Kidney (tissue), 14 donors: Measurements from ENCODE around the gene FAM171A1. TPM values are rescaled to one million over a fixed set of nuclear protein-coding genes. Genes with fewer than 3 reads are reported as not detected.

Source experiments
- DNase-seq, 5 donors: peaks; one replicate each; pipeline ENCODE4 v3.0.0-alpha.2; 2013 to 2020
- FAIRE-seq: peaks from 2 replicates; lab custom pipeline; 2012; peaks lifted over from hg19 to GRCh38; lab: Jason Lieb, UNC
- H3K27ac ChIP-seq, 2 donors: one replicate each; pipeline ENCODE4 v1.7.0; 2013; ENCODE audit warnings: low read depth in 2 of 2, low read length in 2 of 2, inconsistent platforms in 1 of 2
- H3K27me3 ChIP-seq: one replicate; pipeline ENCODE4 v1.7.1; 2013; ENCODE audit warnings: low read length, inconsistent platforms; ENCODE audit not compliant: control insufficient read depth, insufficient read depth
- H3K36me3 ChIP-seq, 3 donors: one replicate each; pipeline versions ENCODE4 v1.7.0 to v1.7.1; 2013; ENCODE audit warnings: low read length in 3 of 3, control low read depth in 1 of 3, inconsistent platforms in 1 of 3; ENCODE audit not compliant: insufficient read depth in 3 of 3, control insufficient read depth in 2 of 3
- H3K4me1 ChIP-seq, 3 donors: one replicate each; pipeline versions ENCODE4 v1.7.0 to v1.7.1; 2013; ENCODE audit warnings: low read length in 3 of 3, inconsistent platforms in 1 of 3, low read depth in 1 of 3; ENCODE audit not compliant: control insufficient read depth in 2 of 3, insufficient read depth in 2 of 3
- H3K4me3 ChIP-seq, 3 donors: one replicate each; pipeline versions ENCODE4 v1.7.0 to v1.8.1; 2013; ENCODE audit warnings: low read length in 3 of 3, control low read depth in 1 of 3, inconsistent platforms in 1 of 3
- H3K9ac ChIP-seq, 3 donors: one replicate each; pipeline versions ENCODE4 v1.7.0 to v1.7.1; 2013; ENCODE audit warnings: low read length in 3 of 3, control low read depth in 1 of 3, inconsistent platforms in 1 of 3
- H3K9me3 ChIP-seq, 3 donors: one replicate each; pipeline versions ENCODE4 v1.7.0 to v1.7.1; 2013; ENCODE audit warnings: low read length in 3 of 3, control low read depth in 1 of 3, inconsistent platforms in 1 of 3; ENCODE audit not compliant: control insufficient read depth in 2 of 3, insufficient read depth in 1 of 3
- CTCF ChIP-seq: IDR thresholded peaks from 3 replicates; pipeline ENCODE4 v1.5.1; 2012; ENCODE audit warnings: mild to moderate bottlenecking, moderate library complexity, borderline replicate concordance; ENCODE audit not compliant: insufficient read depth; ENCODE audit errors: extremely low read depth
- intact Hi-C: fragments of 100-400 bp; cut with DNase I; formaldehyde crosslinking; loops from one replicate; pipeline ENCODE4 v1.11.1; 2022
- polyA plus RNA-seq: library from polyadenylated mRNA; stranded (reverse); fragments of 350-450 nt; fragmentation: Illumina TruSeq; extraction: RNeasy Lipid Tissue Mini Kit (QIAGEN cat#74804); gene quantifications from one replicate; pipeline ENCODE4 v1.2.3, GENCODE V29; 2014; ENCODE audit warnings: low read depth, low replicate concordance; ENCODE audit not compliant: insufficient read depth
- total RNA-seq: library from RNA; stranded (reverse); fragmentation: NEBNext Ultra II Directional; extraction: Animal tissue kit (Norgen Biotek cat#: 25700); gene quantifications from one replicate; pipeline ENCODE4 v1.2.1, GENCODE V29; 2021
- donor health status: control.
- donor health status: control.
- donor health status: control.
- donor health status: control.
- donor health status: control.
- donor health status: DM: yes; HTN: yes; CAD: no.
- donor health status: Normal renal cell carcinoma (clear cell type).

FAM171A1 gene
- total and polyA plus RNA-seq, 2 donors from 2014 or later: 30.4 to 53.0 TPM

GRCh38 chr10:15314482-15315045, 56.5 kb downstream of the FAM171A1 start:
- Histone ChIP-seq H3K27ac (peak overlapping the region; percentile 36 to 62), H3K4me3 (no peak overlapping the region), H3K27me3 (no peaks in the 10 kb centered on the region), H3K4me1 (peaks cover 0 to 37% (median 11%) of the 10 kb centered on the region in 3 donors), H3K9ac (no peak overlapping the region), H3K36me3 (no peaks in the 10 kb centered on the region), H3K9me3 (no peaks in the 10 kb centered on the region)
- FAIRE-seq (no peak), DNase-seq (no peak)
- no peak for TF ChIP-seq CTCF
- intact Hi-C loops: no loop called here

GRCh38 chr10:15313843-15314242, 57.2 kb downstream of the FAM171A1 start:
- Histone ChIP-seq H3K4me3 (peak overlapping the region in 1 of 3 donors; percentile 6), H3K27ac (peak overlapping the region; percentile 36 to 62), H3K9me3 (no peaks in the 10 kb centered on the region), H3K4me1 (peaks cover 0 to 37% (median 11%) of the 10 kb centered on the region in 3 donors), H3K27me3 (no peaks in the 10 kb centered on the region), H3K9ac (peak overlapping the region in 1 of 3 donors; percentile 37), H3K36me3 (no peaks in the 10 kb centered on the region)
- DNase-seq: peak in 1 of 5 donors; percentile 50
- no peak for FAIRE-seq
- no peak for TF ChIP-seq CTCF
- intact Hi-C loops: no loop called here

DNA sequence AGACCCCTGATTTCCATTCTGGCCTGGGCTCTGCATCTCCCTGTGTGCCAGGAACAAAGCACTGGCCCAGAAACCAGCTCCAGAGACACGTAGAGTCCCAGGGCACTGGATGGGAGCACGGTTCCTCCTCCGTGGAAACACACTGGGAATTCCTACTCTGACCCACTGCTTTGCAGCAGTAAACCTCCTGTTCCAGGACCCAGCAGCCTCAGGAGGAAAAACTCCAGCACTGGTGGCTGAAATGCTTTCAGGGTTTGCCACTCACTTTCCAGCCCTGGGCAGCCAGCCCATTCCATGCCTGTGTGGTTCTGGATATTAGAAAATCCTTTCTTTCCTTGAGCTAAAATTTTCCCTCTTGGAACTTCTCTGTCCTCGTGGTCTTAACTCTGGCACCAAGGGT, 58.0 kb downstream of the FAM171A1 start:
- FAIRE-seq (no peak), DNase-seq (no peak)
- Histone ChIP-seq H3K9ac (peak overlapping the region in 1 of 3 donors; percentile 37), H3K9me3 (no peaks in the 10 kb centered on the region), H3K36me3 (no peaks in the 10 kb centered on the region), H3K27me3 (no peaks in the 10 kb centered on the region), H3K27ac (peak overlapping the region; percentile 59 to 62), H3K4me3 (no peak overlapping the region), H3K4me1 (peaks cover 0 to 38% (median 11%) of the 10 kb centered on the region in 3 donors)
- TF ChIP-seq CTCF: no peak
- intact Hi-C loops: no loop called here
